HTERT RPE-1 (cell line): ENCODE results near the gene CDC42BPB.

ENCODE experiments used
- in situ Hi-C: fragments of 300-500 bp; cut with MboI; formaldehyde crosslinking; loops from 4 replicates; pipeline ENCODE4 v1.14.3; 2020; ENCODE audit warnings: low sequenced_read_pairs

CDC42BPB gene

GRCh38 chr14:102949801-102950451 lies 107.4 kb downstream of the CDC42BPB start:
- in situ Hi-C loops: no loop called here

- in situ Hi-C loops: no loop called here
Measured at GRCh38 chr14:102949062-102949800, 108.1 kb downstream of the CDC42BPB start.

- in situ Hi-C loops: no loop called here
Measured at GRCh38 chr14:102948698-102949061, 108.7 kb downstream of the CDC42BPB start.

- in situ Hi-C loops: no loop called here
Measured at GRCh38 chr14:102947321-102948103, 109.8 kb downstream of the CDC42BPB start.

- in situ Hi-C loops: no loop called here
Measured at GRCh38 chr14:102945346-102946130, 111.8 kb downstream of the CDC42BPB start.

GRCh38 chr14:102944448-102945330 lies 112.7 kb downstream of the CDC42BPB start:
- in situ Hi-C loops: no loop called here

- in situ Hi-C loops: no loop called here
Measured at GRCh38 chr14:102943979-102944378, 113.4 kb downstream of the CDC42BPB start.

GRCh38 chr14:102943454-102943853 lies 113.9 kb downstream of the CDC42BPB start:
- in situ Hi-C loops: no loop called here

GRCh38 chr14:102942069-102942468 lies 115.3 kb downstream of the CDC42BPB start:
- in situ Hi-C loops: no loop called here

- in situ Hi-C loops: no loop called here
Measured at GRCh38 chr14:102941419-102942011, 115.8 kb downstream of the CDC42BPB start.

GRCh38 chr14:102940729-102941362 lies 116.5 kb downstream of the CDC42BPB start:
- in situ Hi-C loops: no loop called here

GRCh38 chr14:102939820-102940561 lies 117.4 kb downstream of the CDC42BPB start:
- in situ Hi-C loops: no loop called here

- in situ Hi-C loops: no loop called here
Measured at GRCh38 chr14:102939329-102939728, 118.0 kb downstream of the CDC42BPB start.

- in situ Hi-C loops: no loop called here
Measured at GRCh38 chr14:102938191-102938590, 119.2 kb downstream of the CDC42BPB start.

GRCh38 chr14:102937331-102938175 lies 119.8 kb downstream of the CDC42BPB start:
- in situ Hi-C loops: no loop called here

- in situ Hi-C loops: no loop called here
Measured at GRCh38 chr14:102935756-102936155, 121.6 kb downstream of the CDC42BPB start.

- in situ Hi-C loops: no loop called here
Measured at GRCh38 chr14:102933618-102934231, 123.6 kb downstream of the CDC42BPB start.
